K562 (cell line): ENCODE measurements around the gene LRRC8E. TPM values are rescaled to one million over a fixed set of nuclear protein-coding genes. Genes with fewer than 3 reads are reported as not detected.

Experiments
- GTF3C2 ChIP-seq: IDR thresholded peaks from 3 replicates; pipeline ENCODE4 v1.6.1; 2011; ENCODE audit warnings: borderline replicate concordance, mild to moderate bottlenecking, moderate library complexity; ENCODE audit not compliant: insufficient read length; ENCODE audit errors: extremely low read depth
- HSF4 ChIP-seq: fragments of 250-450 bp; sonication (Bioruptor Pico); IDR thresholded peaks from 2 replicates; pipeline ENCODE4 v2.1.2; 2022; ENCODE audit warnings: mild to moderate bottlenecking, moderate library complexity, borderline replicate concordance
- MNT ChIP-seq, 2 experiments: fragments of 450-650 bp; conservative IDR thresholded peaks; 2 replicates each; pipeline ENCODE4 v1.6.1; 2017; ENCODE audit warnings: mild to moderate bottlenecking in 2 of 2, moderate library complexity in 2 of 2
- NFXL1 ChIP-seq: fragments of 450-650 bp; formaldehyde crosslinking; IDR thresholded peaks from 2 replicates; pipeline ENCODE4 v1.4.0; 2021; ENCODE audit warnings: mild to moderate bottlenecking
- PHF20 ChIP-seq: fragments of 450-650 bp; IDR thresholded peaks from 2 replicates; pipeline ENCODE4 v1.6.1; 2018; ENCODE audit not compliant: partially characterized antibody
- PRDM10 ChIP-seq: fragments of 450-650 bp; IDR thresholded peaks from 2 replicates; pipeline ENCODE4 v1.6.1; 2018; ENCODE audit not compliant: partially characterized antibody
- SP2 ChIP-seq: IDR thresholded peaks from 2 replicates; pipeline ENCODE4 v1.6.1; 2011; ENCODE audit warnings: mild to moderate bottlenecking, low read depth, low read length, moderate library complexity; ENCODE audit not compliant: poor library complexity, severe bottlenecking; ENCODE audit errors: extremely low read depth
- TFAM ChIP-seq: fragments of 250-450 bp; sonication (Bioruptor Pico); conservative IDR thresholded peaks from 2 replicates; pipeline ENCODE4 v1.5.0; 2021; ENCODE audit warnings: mild to moderate bottlenecking, moderate library complexity
- ZSCAN32 ChIP-seq: fragments of 450-650 bp; formaldehyde crosslinking; IDR thresholded peaks from 2 replicates; pipeline ENCODE4 v1.4.0; 2020; ENCODE audit warnings: mild to moderate bottlenecking, moderate library complexity
- polyA plus RNA-seq, 8 experiments: library from polyadenylated mRNA; depleted of rRNA in 4 of 8; stranded (reverse) in 5 of 8; unstranded in 3 of 8; fragments of >200 nt; fragmentation: Nextera tagmentation in 2 of 8; fragmentation: Illumina TruSeq in 1 of 8; extraction: Ambion mirVana in 2 of 8; extraction: Trizol in 1 of 8; gene quantifications; 2 replicates each; pipeline versions ENCODE4 v1.2.1 to v1.2.3, GENCODE V29; 2011 to 2014; ENCODE audit warnings: inconsistent platforms in 1 of 8, missing spikeins in 1 of 8
- total RNA-seq, 7 experiments: library from RNA; depleted of rRNA in 6 of 7; stranded (reverse); fragments of >200 nt in 6 of 7; fragmentation: Illumina TruSeq in 2 of 7; extraction: Trizol in 2 of 7; gene quantifications; 2 replicates each; pipeline versions ENCODE4 v1.2.1 to v1.2.3, GENCODE V29; 2011 to 2021; ENCODE audit warnings: low replicate concordance in 1 of 7
- TF ChIP-seq, protein P1 (sequence below), 2 experiments: fragments of 450-650 bp in 1 of 2; sonication (generic) in 1 of 2; formaldehyde crosslinking; conservative IDR thresholded peaks; 2 replicates each; pipeline versions ENCODE4 v1.4.0 to v1.8.1; 2020 to 2022; ENCODE audit warnings: mild to moderate bottlenecking in 1 of 2, missing genetic modification reagents in 1 of 2
- TF ChIP-seq, protein P2 (sequence below), 3 experiments: fragments of 200-800 bp in 1 of 3; fragments of 250-450 bp in 1 of 3; fragments of 450-650 bp in 1 of 3; sonication (Bioruptor Pico) in 1 of 3; sonication (Bioruptor generic) in 1 of 3; formaldehyde crosslinking in 1 of 3; IDR thresholded peaks; 2 replicates each; pipeline versions ENCODE4 v1.6.1 to v1.8.0; 2016 to 2022; ENCODE audit warnings: mild to moderate bottlenecking in 2 of 3, missing genetic modification characterization in 2 of 3, missing compliant biosample characterization in 1 of 3, moderate library complexity in 1 of 3

The LRRC8E gene
- total and polyA plus RNA-seq, 9 of the 15 experiments (the other 6 are each of a cell fraction or from before 2014, with no cell fraction given), result 0.08 to 5.7 (median 3.5) TPM; not detected in 1

DNA sequence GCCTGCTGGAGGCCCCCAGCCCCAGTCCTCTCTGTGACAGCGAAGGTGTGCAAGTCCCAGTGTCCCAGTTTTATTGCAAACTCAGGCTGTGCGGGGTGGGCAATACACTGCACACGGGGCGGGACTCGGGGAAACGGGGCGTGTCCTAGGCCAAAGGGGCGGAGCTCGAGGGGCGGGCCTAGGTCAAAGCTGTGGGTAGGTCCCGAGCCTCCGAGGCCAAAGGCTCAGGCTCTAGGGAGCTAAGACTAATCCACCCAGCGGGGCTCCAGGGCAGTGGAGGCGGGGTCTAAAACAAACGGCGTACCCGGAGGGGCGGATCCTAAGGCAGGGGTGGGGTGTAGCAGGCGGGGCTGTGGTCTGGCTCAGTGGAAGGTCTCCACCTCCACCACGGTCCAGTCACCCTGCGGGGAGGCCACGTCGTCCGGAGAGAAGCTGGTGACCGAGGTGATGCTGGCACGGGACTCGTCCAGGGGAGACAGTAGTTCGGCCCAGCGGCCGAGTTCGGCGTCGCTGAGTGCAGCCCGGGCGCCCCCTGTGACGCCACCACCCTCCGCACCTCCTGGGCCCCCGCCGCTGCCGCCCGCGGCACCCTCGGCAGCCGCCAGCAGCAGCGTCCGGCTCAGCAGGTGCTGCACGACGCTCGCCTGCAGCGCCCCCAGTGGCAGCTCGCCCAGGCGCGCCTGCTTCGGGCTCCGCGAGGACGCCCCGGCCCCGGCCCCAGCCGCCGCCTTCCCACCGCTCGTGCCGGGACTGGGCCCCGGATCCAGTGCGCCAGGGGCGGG lies 19.4 kb upstream of the LRRC8E start (continued):
- peak in 1 of 2 experiments; percentile 1; a peak in 2 of 4 replicates for TF ChIP-seq MNT (conservative IDR thresholded peaks at IDR 0.05)
- TF ChIP-seq, protein P1, sequence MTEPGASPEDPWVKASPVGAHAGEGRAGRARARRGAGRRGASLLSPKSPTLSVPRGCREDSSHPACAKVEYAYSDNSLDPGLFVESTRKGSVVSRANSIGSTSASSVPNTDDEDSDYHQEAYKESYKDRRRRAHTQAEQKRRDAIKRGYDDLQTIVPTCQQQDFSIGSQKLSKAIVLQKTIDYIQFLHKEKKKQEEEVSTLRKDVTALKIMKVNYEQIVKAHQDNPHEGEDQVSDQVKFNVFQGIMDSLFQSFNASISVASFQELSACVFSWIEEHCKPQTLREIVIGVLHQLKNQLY (CRISPR knock-in tag; conservative IDR thresholded peaks at IDR 0.05), result no peak
- TF ChIP-seq, protein P2, sequence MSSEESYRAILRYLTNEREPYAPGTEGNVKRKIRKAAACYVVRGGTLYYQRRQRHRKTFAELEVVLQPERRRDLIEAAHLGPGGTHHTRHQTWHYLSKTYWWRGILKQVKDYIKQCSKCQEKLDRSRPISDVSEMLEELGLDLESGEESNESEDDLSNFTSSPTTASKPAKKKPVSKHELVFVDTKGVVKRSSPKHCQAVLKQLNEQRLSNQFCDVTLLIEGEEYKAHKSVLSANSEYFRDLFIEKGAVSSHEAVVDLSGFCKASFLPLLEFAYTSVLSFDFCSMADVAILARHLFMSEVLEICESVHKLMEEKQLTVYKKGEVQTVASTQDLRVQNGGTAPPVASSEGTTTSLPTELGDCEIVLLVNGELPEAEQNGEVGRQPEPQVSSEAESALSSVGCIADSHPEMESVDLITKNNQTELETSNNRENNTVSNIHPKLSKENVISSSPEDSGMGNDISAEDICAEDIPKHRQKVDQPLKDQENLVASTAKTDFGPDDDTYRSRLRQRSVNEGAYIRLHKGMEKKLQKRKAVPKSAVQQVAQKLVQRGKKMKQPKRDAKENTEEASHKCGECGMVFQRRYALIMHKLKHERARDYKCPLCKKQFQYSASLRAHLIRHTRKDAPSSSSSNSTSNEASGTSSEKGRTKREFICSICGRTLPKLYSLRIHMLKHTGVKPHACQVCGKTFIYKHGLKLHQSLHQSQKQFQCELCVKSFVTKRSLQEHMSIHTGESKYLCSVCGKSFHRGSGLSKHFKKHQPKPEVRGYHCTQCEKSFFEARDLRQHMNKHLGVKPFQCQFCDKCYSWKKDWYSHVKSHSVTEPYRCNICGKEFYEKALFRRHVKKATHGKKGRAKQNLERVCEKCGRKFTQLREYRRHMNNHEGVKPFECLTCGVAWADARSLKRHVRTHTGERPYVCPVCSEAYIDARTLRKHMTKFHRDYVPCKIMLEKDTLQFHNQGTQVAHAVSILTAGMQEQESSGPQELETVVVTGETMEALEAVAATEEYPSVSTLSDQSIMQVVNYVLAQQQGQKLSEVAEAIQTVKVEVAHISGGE (CRISPR knock-in tag; IDR thresholded peaks at IDR 0.05), result peak in 1 of 3 experiments; percentile 37; a peak in 1 of 6 replicates
- no peak for TF ChIP-seq TFAM (CRISPR knock-in tag)
- no peak for TF ChIP-seq ZSCAN32
- no peak for TF ChIP-seq SP2
- TF ChIP-seq PRDM10, result peak; percentile 62
- TF ChIP-seq PHF20, result no peak
- TF ChIP-seq NFXL1 (CRISPR knock-in tag), result no peak
- no peak for TF ChIP-seq HSF4
- no peak for TF ChIP-seq GTF3C2
